A673 (cell line): ENCODE data around the gene INTS6. TPM values are rescaled to one million over a fixed set of nuclear protein-coding genes. Genes with fewer than 3 reads are reported as not detected.
A peak's percentile ranks its signal among the peaks of the same experiment; 100 is the strongest.

Source experiments
- BruUV-seq: library from RNA; stranded (reverse); fragments of 400-500 nt; replicated peaks from 2 replicates; lab custom pipeline; 2021; lab: Mats Ljungman, UMichigan
- CTCF ChIA-PET: fragments of 300-600 bp; sonication (Branson Sonifier 250); formaldehyde crosslinking; loops from one replicate; lab custom pipeline; 2022; ENCODE audit warnings: antibody characterized with exemption; lab: Charles Lee
- POLR2A ChIA-PET: fragments of 300-600 bp; sonication (Branson Sonifier 250); formaldehyde crosslinking; loops from one replicate; lab custom pipeline; 2022; ENCODE audit warnings: antibody characterized with exemption; ENCODE audit not compliant: low non-redundant PET; lab: Charles Lee
- DNase-seq: peaks from one replicate; pipeline ENCODE4 v3.0.0-alpha.2; 2015; ENCODE audit warnings: low spot score
- H3K27ac ChIP-seq: fragments of 200-600 bp; sonication (generic); 2 replicates; pipeline ENCODE4 v1.5.1; 2016; ENCODE audit warnings: mixed run types, low read depth, mild to moderate bottlenecking, mixed read lengths, antibody characterized with exemption, low read length; ENCODE audit not compliant: poor library complexity, severe bottlenecking
- H3K27me3 ChIP-seq: fragments of 200-600 bp; sonication (generic); replicated peaks from 2 replicates; pipeline ENCODE4 v1.6.1; 2017; ENCODE audit warnings: mixed run types, low read depth, mild to moderate bottlenecking, mixed read lengths, antibody characterized with exemption, low read length; ENCODE audit not compliant: insufficient read depth, poor library complexity
- H3K36me3 ChIP-seq: fragments of 200-600 bp; sonication (generic); 2 replicates; pipeline ENCODE4 v1.6.1; 2016; ENCODE audit warnings: mixed run types, mild to moderate bottlenecking, mixed read lengths, antibody characterized with exemption, low read length; ENCODE audit not compliant: insufficient read depth, poor library complexity, severe bottlenecking
- H3K4me1 ChIP-seq: fragments of 200-600 bp; sonication (generic); 2 replicates; pipeline ENCODE4 v1.6.1; 2017; ENCODE audit warnings: mixed run types, mild to moderate bottlenecking, mixed read lengths, antibody characterized with exemption, low read length; ENCODE audit not compliant: insufficient read depth, poor library complexity, severe bottlenecking
- H3K4me3 ChIP-seq: fragments of 200-600 bp; sonication (generic); 2 replicates; pipeline ENCODE4 v1.5.1; 2016; ENCODE audit warnings: low read depth, mixed run types, mild to moderate bottlenecking, mixed read lengths, low read length; ENCODE audit not compliant: poor library complexity, severe bottlenecking
- H3K9me3 ChIP-seq: fragments of 200-600 bp; sonication (generic); 2 replicates; pipeline ENCODE4 v1.6.1; 2016; ENCODE audit warnings: mixed run types, low read depth, mild to moderate bottlenecking, mixed read lengths, antibody characterized with exemption, low read length; ENCODE audit not compliant: poor library complexity, severe bottlenecking
- CTCF ChIP-seq: fragments of 300-800, 200-600 bp; sonication (generic); conservative IDR thresholded peaks from 2 replicates; pipeline ENCODE4 v1.5.1; 2017; ENCODE audit warnings: low read depth, mild to moderate bottlenecking, antibody characterized with exemption, low read length, moderate library complexity, mixed read lengths
- EZH2 ChIP-seq: fragments of 200-600 bp; sonication (generic); IDR thresholded peaks from 2 replicates; pipeline ENCODE4 v1.6.1; 2017; ENCODE audit warnings: borderline replicate concordance, low read depth, mild to moderate bottlenecking, mixed read lengths, antibody characterized with exemption, low read length; ENCODE audit not compliant: poor library complexity, severe bottlenecking
- intact Hi-C: fragments of 100-400 bp; cut with micrococcal nuclease; formaldehyde crosslinking; loops from one replicate; pipeline ENCODE4 v1.10.0; 2022; ENCODE audit not compliant: unreplicated experiment
- total RNA-seq: library from RNA; stranded (reverse); gene quantifications from 2 replicates; pipeline ENCODE4 v1.2.3, GENCODE V29; 2021

Gene INTS6
- total RNA-seq, 1 experiment from 2014 or later: 90.4 TPM

GRCh38 chr13:51397262-51397941, 55.4 kb downstream of the INTS6 start:
- peaks cover 17% of the 10 kb centered on the region for H3K36me3 ChIP-seq
- H3K27me3 ChIP-seq: no peaks in the 10 kb centered on the region
- no TSS peak for BruUV-seq
- ChIA-PET CTCF (no interaction called here), POLR2A (interaction anchor here (0.6 kb wide), 1 partner anchor 1389 kb away, joined by 3 read pairs; no protein-coding TSS in a partner anchor)
- intact Hi-C loops: no loop called here
- no peak overlapping the region for H3K4me3 ChIP-seq
- H3K4me1 ChIP-seq: peaks cover 21% of the 10 kb centered on the region
- DNase-seq: no peak
- no peaks in the 10 kb centered on the region for H3K9me3 ChIP-seq
- peak overlapping the region; percentile 12 for H3K27ac ChIP-seq
- TF ChIP-seq CTCF (no peak), EZH2 (no peak)

GRCh38 chr13:51396352-51396751, 56.5 kb downstream of the INTS6 start:
- intact Hi-C loops: no loop called here
- Histone ChIP-seq H3K27me3 (no peaks in the 10 kb centered on the region), H3K4me3 (no peak overlapping the region), H3K9me3 (no peaks in the 10 kb centered on the region), H3K27ac (peak overlapping the region; percentile 21), H3K4me1 (peaks cover 21% of the 10 kb centered on the region), H3K36me3 (peaks cover 17% of the 10 kb centered on the region)
- POLR2A ChIA-PET: no interaction called here
- no peak for DNase-seq
- TF ChIP-seq EZH2 (no peak), CTCF (no peak)
- CTCF ChIA-PET: no interaction called here
- BruUV-seq: no TSS peak

- Histone ChIP-seq H3K36me3 (peaks cover 14% of the 10 kb centered on the region), H3K9me3 (no peaks in the 10 kb centered on the region), H3K4me3 (no peak overlapping the region), H3K27me3 (no peaks in the 10 kb centered on the region), H3K4me1 (peaks cover 21% of the 10 kb centered on the region), H3K27ac (no peak overlapping the region)
- DNase-seq: no peak
- TF ChIP-seq CTCF: no peak
- no peak for TF ChIP-seq EZH2
- POLR2A ChIA-PET: no interaction called here
- no TSS peak for BruUV-seq
- CTCF ChIA-PET: no interaction called here
- intact Hi-C loops: no loop called here
Observed at GRCh38 chr13:51394724-51395123, 58.1 kb downstream of the INTS6 start.
